ENCODE data around the gene TLE7. TPM values are rescaled to one million over a fixed set of nuclear protein-coding genes. Genes with fewer than 3 reads are reported as not detected.

The TLE7 gene
- total RNA-seq, 2 experiments from 2014 or later = not detected

GRCh38 chr16:71404364-71404763, 37.5 kb downstream of the TLE7 start:
- Mint-ChIP-seq H3K36me3 (ENCODE audit: low read depth) (no peaks in the 10 kb centered on the region), H3K4me3 (no peak overlapping the region), H3K27ac (no peak overlapping the region), H3K27me3 (peaks cover 32% of the 10 kb centered on the region), H3K9me3 (no peaks in the 10 kb centered on the region), H3K4me1 (peaks cover 21% of the 10 kb centered on the region)
- no peak for DNase-seq
- ChIA-PET POLR2A (no interaction called here), CTCF (interaction anchor here (1.4 kb wide), 1 partner anchor 9 kb away, joined by 5 read pairs; no protein-coding TSS in a partner anchor)

GRCh38 chr16:71402674-71403073, 39.2 kb downstream of the TLE7 start:
- peaks cover 24% of the 10 kb centered on the region for H3K27me3 Mint-ChIP-seq
- no peaks in the 10 kb centered on the region for H3K36me3 Mint-ChIP-seq (ENCODE audit: low read depth)
- no peak overlapping the region for H3K4me3 Mint-ChIP-seq
- POLR2A ChIA-PET = no interaction called here
- CTCF ChIA-PET = no interaction called here
- no peak for DNase-seq
- no peaks in the 10 kb centered on the region for H3K9me3 Mint-ChIP-seq
- no peak overlapping the region for H3K27ac Mint-ChIP-seq
- peaks cover 16% of the 10 kb centered on the region for H3K4me1 Mint-ChIP-seq

GRCh38 chr16:71402007-71402406, 39.8 kb downstream of the TLE7 start:
- ChIA-PET CTCF (interaction anchor here (2.1 kb wide), 1 partner anchor 11 kb away, joined by 5 read pairs; no protein-coding TSS in a partner anchor), POLR2A (no interaction called here)
- H3K4me3 Mint-ChIP-seq = no peak overlapping the region
- H3K27ac Mint-ChIP-seq = no peak overlapping the region
- H3K4me1 Mint-ChIP-seq = peaks cover 9% of the 10 kb centered on the region
- H3K36me3 Mint-ChIP-seq (ENCODE audit: low read depth) = no peaks in the 10 kb centered on the region
- DNase-seq = no peak
- peaks cover 18% of the 10 kb centered on the region for H3K27me3 Mint-ChIP-seq
- no peaks in the 10 kb centered on the region for H3K9me3 Mint-ChIP-seq

- POLR2A ChIA-PET = no interaction called here
Observed at GRCh38 chr16:71399801-71400563, 41.9 kb downstream of the TLE7 start.

GRCh38 chr16:71396594-71396993, 45.3 kb downstream of the TLE7 start:
- H3K4me1 Mint-ChIP-seq = no peaks in the 10 kb centered on the region
- ChIA-PET CTCF (no interaction called here), POLR2A (interaction anchor here (0.6 kb wide), 1 partner anchor 756 kb away, joined by 3 read pairs; no protein-coding TSS in a partner anchor)
- DNase-seq = no peak
- no peak overlapping the region for H3K27ac Mint-ChIP-seq
- H3K4me3 Mint-ChIP-seq = no peak overlapping the region
- H3K27me3 Mint-ChIP-seq = peaks cover 10% of the 10 kb centered on the region
- no peaks in the 10 kb centered on the region for H3K36me3 Mint-ChIP-seq (ENCODE audit: low read depth)
- no peaks in the 10 kb centered on the region for H3K9me3 Mint-ChIP-seq

More at GRCh38 chr16:71399801-71400563, 41.9 kb downstream of the TLE7 start:
- peaks cover 7% of the 10 kb centered on the region for H3K27me3 Mint-ChIP-seq
- H3K4me3 Mint-ChIP-seq = no peak overlapping the region
- CTCF ChIA-PET = interaction anchor here (2.1 kb wide), 1 partner anchor 13 kb away, joined by 5 read pairs; no protein-coding TSS in a partner anchor
- no peaks in the 10 kb centered on the region for H3K36me3 Mint-ChIP-seq (ENCODE audit: low read depth)
- no peaks in the 10 kb centered on the region for H3K4me1 Mint-ChIP-seq
- H3K27ac Mint-ChIP-seq = no peak overlapping the region
- H3K9me3 Mint-ChIP-seq = no peaks in the 10 kb centered on the region
- DNase-seq = no peak

- ChIA-PET CTCF (no interaction called here), POLR2A (no interaction called here)
- peaks cover 6% of the 10 kb centered on the region for H3K27me3 Mint-ChIP-seq
Observed at GRCh38 chr16:71389330-71389729, 52.5 kb downstream of the TLE7 start.

GRCh38 chr16:71387045-71387871, 54.6 kb downstream of the TLE7 start:
- no peak for DNase-seq
- Mint-ChIP-seq H3K4me1 (no peaks in the 10 kb centered on the region), H3K36me3 (ENCODE audit: low read depth) (no peaks in the 10 kb centered on the region), H3K4me3 (no peak overlapping the region), H3K9me3 (no peaks in the 10 kb centered on the region), H3K27me3 (peaks cover 6% of the 10 kb centered on the region), H3K27ac (no peak overlapping the region)
- POLR2A ChIA-PET = no interaction called here
- CTCF ChIA-PET = interaction anchor here (0.6 kb wide), 2 partner anchors 222 to 272 kb away, joined by 4 read pairs; no protein-coding TSS in a partner anchor

More at GRCh38 chr16:71389330-71389729, 52.5 kb downstream of the TLE7 start:
- H3K27ac Mint-ChIP-seq = no peak overlapping the region
- H3K4me1 Mint-ChIP-seq = no peaks in the 10 kb centered on the region
- no peaks in the 10 kb centered on the region for H3K36me3 Mint-ChIP-seq (ENCODE audit: low read depth)
- no peaks in the 10 kb centered on the region for H3K9me3 Mint-ChIP-seq
- DNase-seq = no peak
- no peak overlapping the region for H3K4me3 Mint-ChIP-seq

- Mint-ChIP-seq H3K9me3 (no peaks in the 10 kb centered on the region), H3K4me3 (no peak overlapping the region), H3K27me3 (peaks cover 10% of the 10 kb centered on the region), H3K36me3 (ENCODE audit: low read depth) (no peaks in the 10 kb centered on the region), H3K4me1 (no peaks in the 10 kb centered on the region), H3K27ac (no peak overlapping the region)
- CTCF ChIA-PET = no interaction called here
- POLR2A ChIA-PET = no interaction called here
- DNase-seq = no peak
Observed at GRCh38 chr16:71384073-71384724, 57.7 kb downstream of the TLE7 start.

GRCh38 chr16:71383054-71383773, 58.6 kb downstream of the TLE7 start:
- POLR2A ChIA-PET = no interaction called here
- Mint-ChIP-seq H3K36me3 (ENCODE audit: low read depth) (no peaks in the 10 kb centered on the region), H3K9me3 (no peaks in the 10 kb centered on the region), H3K27ac (no peak overlapping the region), H3K4me3 (no peak overlapping the region), H3K27me3 (peaks cover 10% of the 10 kb centered on the region), H3K4me1 (no peaks in the 10 kb centered on the region)
- CTCF ChIA-PET = no interaction called here
- DNase-seq = no peak

GRCh38 chr16:71380831-71381230, 61.0 kb downstream of the TLE7 start:
- CTCF ChIA-PET = no interaction called here
- Mint-ChIP-seq H3K4me1 (no peaks in the 10 kb centered on the region), H3K27me3 (peaks cover 5% of the 10 kb centered on the region), H3K9me3 (no peaks in the 10 kb centered on the region), H3K4me3 (no peak overlapping the region), H3K27ac (no peak overlapping the region), H3K36me3 (ENCODE audit: low read depth) (no peaks in the 10 kb centered on the region)
- POLR2A ChIA-PET = no interaction called here
- no peak for DNase-seq

Measured in activated CD4-positive, alpha-beta memory T cell treated with anti-CD3 and anti-CD28 coated beads, Interleukin-2, amount 10 ng/mL, durations not matched to agents 7 days and 5 days (primary cell).